GM18861 (cell line): ENCODE results near the gene SPTY2D1.
A peak's percentile ranks its signal among the peaks of the same experiment; 100 is the strongest.
"Not testable (repeated sequence)": the region's sequence is repeated elsewhere in the genome, so short reads cannot be mapped to it uniquely, and the experiment has no call there.

Experiments used
- ATAC-seq: cut with Tn5 transposase; IDR thresholded peaks from one replicate; pipeline ENCODE4 v1.9.1; 2021; ENCODE audit not compliant: unreplicated experiment

Gene SPTY2D1

GRCh38 chr11:18618342-18619025 lies 15.7 kb downstream of the SPTY2D1 start:
- ATAC-seq: no peak

GRCh38 chr11:18617688-18618341 lies 16.3 kb downstream of the SPTY2D1 start:
- peak; percentile 26 for ATAC-seq

GRCh38 chr11:18615628-18616392 lies 18.3 kb downstream of the SPTY2D1 start:
- ATAC-seq: peak; percentile 97

GRCh38 chr11:18614667-18615066 lies 19.5 kb downstream of the SPTY2D1 start:
- ATAC-seq: no peak

GRCh38 chr11:18612394-18612793 lies 21.7 kb downstream of the SPTY2D1 start:
- ATAC-seq: no peak

DNA sequence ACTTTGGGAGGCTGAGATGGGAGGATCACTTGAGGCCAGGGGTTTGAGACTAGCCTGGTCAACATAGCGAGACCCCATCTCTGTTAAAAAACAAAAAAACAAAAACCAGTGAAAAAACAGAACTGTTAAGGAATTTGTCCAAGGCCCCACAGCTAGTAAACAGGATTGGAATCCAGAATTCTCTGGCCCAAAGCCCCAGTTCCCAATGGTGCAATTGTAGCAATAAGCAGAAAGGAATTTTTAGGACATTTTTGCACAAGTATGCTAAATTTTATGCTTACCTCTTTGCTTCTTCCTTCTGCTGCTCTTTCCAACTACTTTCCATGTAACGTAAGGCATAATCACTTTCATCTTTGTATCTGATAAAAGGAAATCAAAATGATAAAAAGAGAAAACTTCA lies 22.9 kb downstream of the SPTY2D1 start:
- ATAC-seq: no peak

- no peak for ATAC-seq
Measured at GRCh38 chr11:18608376-18608775, 25.8 kb downstream of the SPTY2D1 start.

GRCh38 chr11:18600915-18601569 lies 33.1 kb downstream of the SPTY2D1 start:
- no peak for ATAC-seq

GRCh38 chr11:18599739-18600230 lies 34.4 kb downstream of the SPTY2D1 start, which contains the start of gene MISFA:
MISFA (plus strand) TSS chr11:18599789; CDS start chr11:18599929, 140 bp downstream.
- no peak for ATAC-seq

DNA sequence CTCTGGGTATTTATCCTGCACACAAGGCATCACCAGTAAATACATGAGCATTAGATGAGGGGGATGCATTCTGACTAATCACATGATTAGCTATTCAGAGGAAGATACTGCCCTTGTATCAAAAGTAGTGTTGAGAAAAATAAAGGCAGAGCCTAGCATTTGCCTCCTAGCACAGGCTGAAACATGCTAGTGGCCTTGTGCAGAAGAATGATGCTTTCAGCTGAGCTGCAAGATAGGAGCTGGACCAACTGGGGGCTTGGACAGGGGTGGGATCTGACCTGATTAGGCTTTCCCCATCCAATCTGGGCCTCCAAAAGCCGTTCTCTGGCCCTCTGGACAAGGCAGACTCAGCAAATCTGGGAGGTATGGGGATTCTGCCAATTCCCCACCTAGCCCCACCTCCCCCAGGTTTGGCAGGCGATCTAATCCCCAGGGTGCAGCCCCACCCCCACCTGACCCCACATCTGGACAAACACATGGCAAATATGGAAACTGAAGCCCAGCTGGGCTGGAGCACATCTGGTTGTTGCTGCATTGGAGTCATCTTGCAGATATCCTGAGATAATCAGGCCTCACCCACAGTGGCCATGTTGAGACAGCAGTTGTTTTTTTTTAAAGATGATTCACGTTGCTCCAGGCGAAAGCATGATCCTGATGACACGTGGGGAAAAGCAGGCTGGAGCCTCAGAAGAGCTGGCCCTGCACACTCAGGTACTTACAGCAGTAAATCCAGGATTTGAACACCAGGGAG lies 39.0 kb downstream of the SPTY2D1 start:
- no peak for ATAC-seq

DNA sequence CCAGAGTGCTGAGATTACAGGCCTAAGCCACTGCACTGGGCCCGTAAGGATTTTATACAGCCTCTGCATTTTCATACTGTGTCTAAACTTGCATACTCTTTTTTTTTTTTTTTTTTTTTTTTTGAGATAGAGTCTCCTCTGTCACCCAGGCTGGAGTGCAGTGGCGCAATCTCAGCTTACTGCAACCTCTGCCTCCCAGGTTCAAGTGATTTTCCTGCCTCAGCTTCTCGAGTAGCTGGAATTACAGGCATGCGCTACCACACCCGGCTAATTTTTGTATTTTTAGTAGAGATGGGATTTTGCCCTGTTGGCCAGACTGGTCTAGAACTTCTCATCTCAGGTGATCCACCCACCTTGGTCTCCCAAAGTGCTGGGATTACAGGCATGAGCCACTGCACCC lies 40.1 kb downstream of the SPTY2D1 start:
- ATAC-seq: not testable (repeated sequence)

DNA sequence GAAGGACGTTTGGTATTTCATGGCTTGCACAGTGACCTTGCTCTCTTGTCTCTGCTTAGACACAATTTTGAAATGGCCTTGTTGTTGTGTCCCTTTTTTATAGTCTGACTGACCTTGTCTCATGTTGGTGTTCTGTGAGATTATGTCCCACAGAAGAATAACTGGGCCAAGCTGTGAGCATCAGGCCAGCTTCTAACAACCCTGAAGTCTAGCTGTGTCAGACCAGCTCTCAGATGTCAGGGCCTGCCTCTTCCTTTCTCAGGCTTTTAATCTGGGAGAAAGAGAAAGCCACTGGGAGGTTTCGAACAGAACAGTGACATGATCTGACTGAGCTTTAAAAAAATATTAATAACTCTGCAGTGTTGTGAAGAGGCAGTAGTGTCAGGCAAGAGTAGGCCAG lies 43.6 kb downstream of the SPTY2D1 start:
- ATAC-seq: no peak

DNA sequence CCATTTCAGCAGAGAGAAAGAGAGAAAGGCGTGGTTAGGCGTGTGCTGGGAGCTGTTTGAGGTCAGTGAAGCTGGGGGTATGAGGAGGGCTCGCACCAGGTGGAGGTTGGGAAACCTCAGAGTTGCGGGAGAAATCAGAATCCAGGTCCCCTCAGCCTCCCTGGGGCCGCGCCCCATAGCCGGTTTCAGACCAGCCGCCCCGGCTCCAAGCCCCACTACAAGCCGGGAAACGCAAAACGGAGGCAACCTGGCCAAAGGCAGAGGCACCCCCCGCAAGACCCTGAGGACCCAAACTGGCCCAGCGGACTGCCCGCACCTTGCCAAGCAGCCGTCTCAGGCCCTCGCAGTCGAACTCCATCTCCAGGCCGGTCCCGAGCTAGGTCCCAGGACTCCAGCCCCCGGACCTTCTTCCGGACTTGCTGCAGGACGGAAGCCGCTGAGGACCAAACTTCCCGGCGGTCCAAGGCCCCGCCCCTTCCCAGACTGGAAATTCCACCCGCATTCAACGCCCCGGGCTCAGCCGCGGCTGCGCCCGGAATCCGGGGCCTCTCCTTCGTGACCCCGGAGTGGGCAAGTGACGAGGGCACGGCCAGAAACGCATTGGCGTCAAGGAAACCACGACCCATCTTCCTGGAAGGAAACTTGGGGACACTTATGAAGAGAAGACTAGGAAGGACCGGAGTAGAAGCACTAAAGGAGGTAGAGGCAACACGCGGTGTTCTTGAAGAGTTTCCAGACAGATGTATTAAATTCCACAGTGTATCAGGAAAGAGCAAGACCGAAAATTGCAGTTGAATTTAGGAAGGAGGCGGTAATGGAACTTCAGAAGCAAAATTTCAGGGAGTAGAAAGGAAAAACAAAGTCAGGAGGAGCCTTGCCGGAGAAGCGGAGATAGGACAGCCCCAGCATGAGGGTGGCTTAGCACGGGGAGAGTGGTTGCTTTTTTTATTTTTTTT lies 45.6 kb downstream of the SPTY2D1 start, which contains the start of gene UEVLD:
TSS of gene UEVLD (minus strand) at position 438 of the 956 bp plus-strand sequence. CDS start at position 358, 80 bp downstream.
- ATAC-seq: peak; percentile 49

DNA sequence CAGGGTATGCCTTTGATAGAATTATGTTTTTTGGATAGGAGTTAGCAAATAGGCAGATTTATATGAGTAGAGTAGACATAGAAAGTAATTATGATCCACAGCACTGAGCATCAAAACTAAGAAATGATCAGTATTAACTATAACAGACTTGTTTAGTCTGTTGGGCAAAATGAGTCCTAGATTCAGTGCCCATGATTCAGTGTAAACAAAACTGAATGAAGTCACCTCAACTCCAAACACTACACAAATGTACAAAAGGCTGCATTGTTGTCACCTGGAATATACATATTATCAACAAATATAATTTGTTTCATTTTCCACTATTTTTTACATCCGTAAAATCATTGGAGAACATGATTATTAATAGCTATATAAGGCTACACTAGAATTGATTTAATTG lies 52.3 kb downstream of the SPTY2D1 start:
- no peak for ATAC-seq

- no peak for ATAC-seq
Measured at GRCh38 chr11:18580113-18580766, 53.9 kb downstream of the SPTY2D1 start.

- peak; percentile 75 for ATAC-seq
Measured at GRCh38 chr11:18578975-18579598, 55.1 kb downstream of the SPTY2D1 start.

DNA sequence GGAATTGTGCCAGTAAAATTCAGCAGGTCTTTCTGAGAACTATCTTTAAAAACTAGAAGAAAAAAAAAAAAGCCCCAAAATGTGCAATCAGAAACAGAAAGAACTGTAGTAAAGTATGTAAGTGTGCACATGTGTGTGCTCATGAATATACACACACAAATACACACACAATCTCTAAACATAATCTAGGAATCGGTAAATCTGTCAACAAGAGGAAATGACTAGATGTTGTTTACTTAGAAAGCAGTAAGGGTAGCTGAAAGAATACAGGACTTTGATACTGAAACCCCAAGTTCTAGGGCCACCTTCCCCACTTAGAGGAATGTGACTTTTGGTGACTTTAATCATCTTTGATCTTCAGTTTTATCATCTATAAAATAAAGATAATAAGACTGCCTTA lies 58.8 kb downstream of the SPTY2D1 start:
- no peak for ATAC-seq

DNA sequence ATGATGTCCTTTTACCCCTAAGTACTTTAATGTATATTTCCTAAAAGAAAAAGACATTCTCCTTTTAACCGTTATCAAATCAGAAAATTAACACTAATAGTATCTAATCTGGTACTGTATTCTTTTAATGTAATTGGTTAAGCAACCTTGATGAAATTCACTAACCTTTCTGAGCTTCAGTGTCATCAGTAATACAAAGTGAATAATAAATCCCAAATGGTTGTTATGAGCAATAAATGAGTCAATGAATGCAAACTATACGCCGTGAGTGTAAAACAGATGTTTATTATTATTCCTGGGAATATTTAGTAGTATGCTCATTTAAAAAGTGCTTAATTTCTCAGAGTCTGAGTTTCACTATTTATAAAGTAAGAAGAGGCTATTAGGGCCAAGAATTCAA lies 67.1 kb downstream of the SPTY2D1 start:
- ATAC-seq: no peak
